Ovary (tissue), 9 donors: Measurements from ENCODE around the gene POPDC3. TPM values are rescaled to one million over a fixed set of nuclear protein-coding genes. Genes with fewer than 3 reads are reported as not detected.
"Not testable (repeated sequence)": the region's sequence is repeated elsewhere in the genome, so short reads cannot be mapped to it uniquely, and the experiment has no call there.

Source experiments
- DNase-seq, 5 donors: peaks; one replicate each; pipeline ENCODE4 v3.0.0-alpha.2; 2019 to 2020
- H3K27ac ChIP-seq, 2 donors: fragments of 200-600 bp; one replicate each; pipeline versions ENCODE4 v1.5.1 to v1.8.0; 2019 to 2022
- H3K27me3 ChIP-seq: fragments of 200-600 bp; one replicate; pipeline ENCODE4 v1.8.0; 2022
- H3K36me3 ChIP-seq: fragments of 200-600 bp; sonication (generic); one replicate; pipeline ENCODE4 v1.5.1; 2019
- H3K4me1 ChIP-seq: one replicate; pipeline ENCODE4 v1.8.1; 2013; ENCODE audit warnings: mild to moderate bottlenecking, moderate library complexity; ENCODE audit not compliant: insufficient read depth
- H3K4me3 ChIP-seq: fragments of 200-600 bp; sonication (generic); one replicate; pipeline ENCODE4 v1.5.1; 2017
- H3K9me3 ChIP-seq, 2 donors: fragments of 200-600 bp in 1 of 2; sonication (generic) in 1 of 2; one replicate each; pipeline versions ENCODE4 v1.5.1 to v1.8.1; 2013 to 2019; ENCODE audit warnings: mild to moderate bottlenecking in 1 of 2, moderate library complexity in 1 of 2
- CTCF ChIP-seq, 3 donors: fragments of 450-650 bp in 2 of 3; fragments of 200-600 bp in 1 of 3; IDR thresholded peaks; one replicate each; pipeline versions ENCODE4 v1.5.1 to v1.8.0; 2016 to 2022; ENCODE audit warnings: antibody characterized with exemption in 3 of 3, mild to moderate bottlenecking in 1 of 3
- EP300 ChIP-seq: sonication (generic); formaldehyde crosslinking; IDR thresholded peaks from one replicate; pipeline ENCODE4 v1.6.1; 2017; ENCODE audit warnings: antibody characterized with exemption
- POLR2A ChIP-seq: fragments of 450-650 bp; IDR thresholded peaks from one replicate; pipeline ENCODE4 v1.6.1; 2017; ENCODE audit warnings: antibody characterized with exemption, mild to moderate bottlenecking, moderate library complexity
- WGBS, 3 donors: extraction: QIAGEN DNeasy Blood & Tissue Kit in 1 of 3; methylation state at CpG; one replicate each; pipeline versions ENCODE4 v1.1.5 to v1.1.7; 2013 to 2017; 5-methylcytosine and 5-hydroxymethylcytosine counted together
- intact Hi-C, 4 donors: fragments of 100-400 bp; cut with DNase I; formaldehyde crosslinking; loops; one replicate each; pipeline versions ENCODE4 v1.11.0 to v1.15.1; 2022 to 2023
- polyA plus RNA-seq, 2 donors: library from polyadenylated mRNA; stranded (reverse); fragments of 200-250 nt in 1 of 2; fragments of 350-450 nt in 1 of 2; fragmentation: Illumina TruSeq in 1 of 2; extraction: RNeasy Lipid Tissue Mini Kit (QIAGEN cat#74804) in 1 of 2; gene quantifications; one replicate each; pipeline ENCODE4 v1.2.3, GENCODE V29; 2013 to 2014
- total RNA-seq, 7 donors: library from RNA; depleted of rRNA in 2 of 7; stranded (reverse); fragments of >200 nt in 2 of 7; fragmentation: NEBNext Ultra II Directional in 3 of 7; extraction: Animal tissue kit (Norgen Biotek cat#: 25700) in 3 of 7; gene quantifications; one replicate each; pipeline versions ENCODE4 v1.1.0 to v1.2.4, GENCODE V29; 2016 to 2023
- donor health status: DM: no; HTN: no; CAD: no; lungs with moderate emphysema.
- donor health status: DM: no; HTN: no; CAD: no.
- donor health status: Bipolar disorder and iron deficiency.
- donor health status: DM: yes; HTN: yes; CAD: no.
- donor health status: DM: no; HTN: no; CAD: no.
- donor health status: DM: yes; HTN: yes; CAD: no.

The POPDC3 gene
- total and polyA plus RNA-seq, 9 donors = 0.15 to 3.1 (median 0.45) TPM; not detected in 6

- Histone ChIP-seq H3K27me3 (no peaks in the 10 kb centered on the region), H3K4me1 (no peaks in the 10 kb centered on the region), H3K36me3 (no peaks in the 10 kb centered on the region), H3K9me3 (no peaks in the 10 kb centered on the region), H3K4me3 (no peak overlapping the region), H3K27ac (no peak overlapping the region)
- TF ChIP-seq POLR2A = no peak
- no peak for TF ChIP-seq EP300
- TF ChIP-seq CTCF (IDR thresholded peaks at IDR 0.05) = no peak
- DNase-seq = no peak
- WGBS, 3 donors = 70 to 85% (median 84%) methylated on average over 5 of the region's 5 CpGs
- intact Hi-C loops = no loop called here
These were observed 40.4 kb upstream of the POPDC3 start for GRCh38 chr6:105220186-105220585.

- H3K27me3 ChIP-seq, H3K27ac ChIP-seq, H3K9me3 ChIP-seq, H3K4me1 ChIP-seq, H3K36me3 ChIP-seq, DNase-seq, intact Hi-C loops, H3K4me3 ChIP-seq: not testable (repeated sequence)
- 86 to 91% (median 91%) methylated on average over 9 of the region's 9 CpGs for WGBS, 3 donors
These were observed 39.4 kb upstream of the POPDC3 start for GRCh38 chr6:105219218-105219617.

GRCh38 chr6:105215506-105215905 lies 35.7 kb upstream of the POPDC3 start:
- 65 to 75% (median 68%) methylated on average over 3 of the region's 3 CpGs for WGBS, 3 donors
- no peaks in the 10 kb centered on the region for H3K4me1 ChIP-seq
- intact Hi-C loops = no loop called here
- no peaks in the 10 kb centered on the region for H3K27me3 ChIP-seq
- no peak for DNase-seq
- no peaks in the 10 kb centered on the region for H3K36me3 ChIP-seq
- no peaks in the 10 kb centered on the region for H3K9me3 ChIP-seq
- H3K4me3 ChIP-seq = no peak overlapping the region
- H3K27ac ChIP-seq = no peak overlapping the region
- TF ChIP-seq EP300 (no peak), POLR2A (no peak), CTCF (IDR thresholded peaks at IDR 0.05) (no peak)

GRCh38 chr6:105214668-105215067 lies 34.9 kb upstream of the POPDC3 start:
- H3K4me1 ChIP-seq = no peaks in the 10 kb centered on the region
- H3K36me3 ChIP-seq = no peaks in the 10 kb centered on the region
- no peak for TF ChIP-seq CTCF (IDR thresholded peaks at IDR 0.05)
- no peak for TF ChIP-seq EP300
- no peak for TF ChIP-seq POLR2A
- no peak overlapping the region for H3K4me3 ChIP-seq
- intact Hi-C loops = no loop called here
- H3K27ac ChIP-seq = no peak overlapping the region
- no peaks in the 10 kb centered on the region for H3K9me3 ChIP-seq
- H3K27me3 ChIP-seq = no peaks in the 10 kb centered on the region
- DNase-seq = no peak

GRCh38 chr6:105213272-105213671 lies 33.5 kb upstream of the POPDC3 start:
- intact Hi-C loops = no loop called here
- no peaks in the 10 kb centered on the region for H3K27me3 ChIP-seq
- no peaks in the 10 kb centered on the region for H3K9me3 ChIP-seq

More at GRCh38 chr6:105213272-105213671, 33.5 kb upstream of the POPDC3 start:
- no peak for DNase-seq
- no peaks in the 10 kb centered on the region for H3K4me1 ChIP-seq
- TF ChIP-seq EP300 (no peak), CTCF (IDR thresholded peaks at IDR 0.05) (no peak), POLR2A (no peak)
- H3K4me3 ChIP-seq = no peak overlapping the region
- H3K27ac ChIP-seq = no peak overlapping the region
- no peaks in the 10 kb centered on the region for H3K36me3 ChIP-seq
